Parathyroid adenoma (tissue), 2 donors: ENCODE results near the gene DOK7.

ENCODE experiments used
- H2AFZ ChIP-seq: fragments of 300-600 bp; sonication (generic); one replicate; pipeline ENCODE4 v1.7.0; 2017; ENCODE audit warnings: antibody characterized with exemption, mild to moderate bottlenecking
- H3K27ac ChIP-seq: fragments of 300-600 bp; sonication (generic); one replicate; pipeline ENCODE4 v1.7.0; 2017
- H3K27me3 ChIP-seq: fragments of 300-600 bp; sonication (generic); one replicate; pipeline ENCODE4 v1.7.0; 2017; ENCODE audit warnings: low read length; ENCODE audit not compliant: control insufficient read depth, insufficient read depth
- H3K36me3 ChIP-seq: fragments of 300-600 bp; sonication (generic); one replicate; pipeline ENCODE4 v1.7.0; 2017; ENCODE audit warnings: low read length; ENCODE audit not compliant: control insufficient read depth, insufficient read depth
- H3K4me1 ChIP-seq: fragments of 300-600 bp; sonication (generic); one replicate; pipeline ENCODE4 v1.7.0; 2017; ENCODE audit warnings: control low read depth
- H3K4me2 ChIP-seq: fragments of 300-600 bp; sonication (generic); one replicate; pipeline ENCODE4 v1.7.0; 2017; ENCODE audit warnings: low read length
- H3K4me3 ChIP-seq: fragments of 300-600 bp; sonication (generic); one replicate; pipeline ENCODE4 v1.7.0; 2017; ENCODE audit warnings: low read depth, low read length
- H3K79me2 ChIP-seq: fragments of 300-600 bp; sonication (generic); one replicate; pipeline ENCODE4 v1.7.0; 2017; ENCODE audit warnings: control low read depth
- H3K9ac ChIP-seq: fragments of 300-600 bp; sonication (generic); one replicate; pipeline ENCODE4 v1.7.0; 2017; ENCODE audit warnings: mild to moderate bottlenecking
- H3K9me3 ChIP-seq: fragments of 300-600 bp; sonication (generic); one replicate; pipeline ENCODE4 v1.7.0; 2017; ENCODE audit warnings: low read length; ENCODE audit not compliant: control insufficient read depth
- CTCF ChIP-seq: fragments of 300-600 bp; sonication (generic); IDR thresholded peaks from one replicate; pipeline ENCODE4 v1.7.0; 2017; ENCODE audit warnings: antibody characterized with exemption, mild to moderate bottlenecking
- donor health status: primary hyperparathyroidism.

DOK7 gene

GRCh38 chr4:3530663-3531254, 67.7 kb downstream of the DOK7 start:
- Histone ChIP-seq H3K36me3 (no peaks in the 10 kb centered on the region), H3K4me2 (peak overlapping the region; percentile 61), H3K27ac (no peak overlapping the region), H3K9me3 (no peaks in the 10 kb centered on the region), H3K27me3 (no peaks in the 10 kb centered on the region), H3K9ac (no peak overlapping the region), H3K79me2 (peaks cover 49% of the 10 kb centered on the region), H2AFZ (no peak overlapping the region), H3K4me1 (peaks cover 3% of the 10 kb centered on the region), H3K4me3 (peak overlapping the region; percentile 96)
- no peak for TF ChIP-seq CTCF

DNA sequence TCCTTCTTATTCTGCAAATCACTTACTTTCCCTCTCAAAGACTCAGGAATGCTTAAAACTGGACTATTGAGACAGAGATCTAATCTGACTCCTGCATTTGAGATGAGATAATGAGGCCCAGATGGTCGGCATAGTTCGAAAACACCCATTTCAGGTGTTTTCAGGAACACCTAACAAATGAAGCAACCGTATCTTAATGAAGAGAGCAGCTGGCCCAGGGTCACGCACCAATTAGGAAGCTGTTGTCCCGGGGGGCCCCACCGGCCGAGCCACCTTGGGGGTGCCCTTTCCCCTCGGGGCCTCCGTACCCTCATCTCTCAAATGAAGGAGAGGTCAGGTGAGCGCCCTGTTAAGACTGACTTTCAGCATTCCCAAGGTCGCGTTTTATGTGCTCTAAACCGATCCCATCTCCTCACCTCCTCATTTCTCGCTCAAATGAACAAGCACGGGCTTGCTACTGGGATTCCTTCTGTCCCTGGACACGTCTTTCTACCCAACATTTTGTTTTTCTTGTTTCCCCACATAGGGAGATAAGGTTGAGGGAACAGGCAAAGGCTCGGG, 68.3 kb downstream of the DOK7 start:
- Histone ChIP-seq H3K9ac (peak overlapping the region; percentile 61), H3K9me3 (no peaks in the 10 kb centered on the region), H3K4me2 (peak overlapping the region; percentile 61), H3K27me3 (no peaks in the 10 kb centered on the region), H3K4me3 (peak overlapping the region; percentile 96), H2AFZ (no peak overlapping the region), H3K36me3 (no peaks in the 10 kb centered on the region), H3K79me2 (peaks cover 45% of the 10 kb centered on the region), H3K27ac (peak overlapping the region; percentile 69), H3K4me1 (peaks cover 3% of the 10 kb centered on the region)
- no peak for TF ChIP-seq CTCF

- no peaks in the 10 kb centered on the region for H3K27me3 ChIP-seq
- peaks cover 42% of the 10 kb centered on the region for H3K79me2 ChIP-seq
- peaks cover 3% of the 10 kb centered on the region for H3K4me1 ChIP-seq
- H3K4me2 ChIP-seq = peak within 1 kb of the TSS; percentile 61
- no peaks in the 10 kb centered on the region for H3K36me3 ChIP-seq
- TF ChIP-seq CTCF = no peak
- peak within 1 kb of the TSS; percentile 61 for H3K9ac ChIP-seq
- no peaks in the 10 kb centered on the region for H3K9me3 ChIP-seq
- H3K4me3 ChIP-seq = peak within 1 kb of the TSS; percentile 96
- peak within 1 kb of the TSS; percentile 96 for H2AFZ ChIP-seq
- H3K27ac ChIP-seq = peak within 1 kb of the TSS; percentile 69
These were observed 69.0 kb downstream of the DOK7 start, which contains the start of gene LRPAP1 for GRCh38 chr4:3531879-3532750. LRPAP1 (minus strand) TSS chr4:3532422; CDS start chr4:3532412, 10 bp downstream.

GRCh38 chr4:3532751-3533422, 69.8 kb downstream of the DOK7 start:
- TF ChIP-seq CTCF = no peak
- H3K4me3 ChIP-seq = peak overlapping the region; percentile 51
- no peak overlapping the region for H3K27ac ChIP-seq
- H3K9me3 ChIP-seq = no peaks in the 10 kb centered on the region
- no peak overlapping the region for H3K9ac ChIP-seq
- H3K79me2 ChIP-seq = peaks cover 36% of the 10 kb centered on the region
- H3K36me3 ChIP-seq = no peaks in the 10 kb centered on the region
- peak overlapping the region; percentile 61 for H3K4me2 ChIP-seq
- H3K27me3 ChIP-seq = no peaks in the 10 kb centered on the region
- peak overlapping the region; percentile 96 for H2AFZ ChIP-seq
- peaks cover 3% of the 10 kb centered on the region for H3K4me1 ChIP-seq
